Midbrain (tissue), 1 donor: ENCODE data around the gene NOP14.

Source experiments
- DNase-seq: peaks from one replicate; lab custom pipeline; 2025; lab: John Stamatoyannopoulos, UW

The NOP14 gene

DNA sequence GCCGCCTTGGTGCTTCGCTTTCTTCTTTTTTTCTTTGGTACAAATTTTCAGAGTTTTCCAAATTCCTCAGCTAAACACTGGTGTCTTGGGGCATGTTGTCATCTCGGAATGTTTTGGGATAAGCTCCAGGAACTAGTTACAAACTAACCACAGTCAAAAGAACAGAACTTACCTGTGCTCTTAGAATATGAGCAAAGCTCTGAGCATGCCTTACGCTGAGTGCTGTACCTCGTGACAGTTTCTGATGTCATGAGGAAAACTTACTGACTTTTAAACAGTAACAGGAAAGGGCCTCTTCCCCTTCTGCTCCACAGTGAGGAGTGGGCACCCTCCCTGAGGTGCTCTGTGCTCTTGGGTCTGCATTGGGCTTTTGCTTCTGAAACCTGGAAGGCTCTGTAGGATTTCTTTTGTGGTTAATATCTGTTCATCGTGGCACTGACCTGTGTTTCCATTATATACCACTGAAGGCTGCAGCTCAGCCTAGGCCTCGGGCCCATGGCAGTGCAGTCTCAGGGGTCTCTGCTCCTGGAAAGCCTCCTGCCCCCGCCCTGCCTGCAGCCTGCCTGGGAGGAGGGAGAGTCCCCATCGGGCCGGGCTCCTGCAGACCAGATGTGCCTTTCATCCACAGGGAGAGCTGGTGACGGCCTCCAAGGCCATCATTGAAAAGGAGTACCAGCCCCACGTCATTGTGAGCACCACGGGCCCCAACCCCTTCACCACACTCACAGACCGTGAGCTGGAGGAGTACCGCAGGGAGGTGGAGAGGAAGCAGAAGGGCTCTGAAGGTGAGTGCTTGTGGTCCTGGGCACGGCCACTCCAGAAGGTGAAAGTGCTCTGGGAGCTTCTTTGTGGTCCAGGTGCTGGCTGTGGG is 48.7 kb downstream of the NOP14 start:
- DNase-seq = no peak

DNA sequence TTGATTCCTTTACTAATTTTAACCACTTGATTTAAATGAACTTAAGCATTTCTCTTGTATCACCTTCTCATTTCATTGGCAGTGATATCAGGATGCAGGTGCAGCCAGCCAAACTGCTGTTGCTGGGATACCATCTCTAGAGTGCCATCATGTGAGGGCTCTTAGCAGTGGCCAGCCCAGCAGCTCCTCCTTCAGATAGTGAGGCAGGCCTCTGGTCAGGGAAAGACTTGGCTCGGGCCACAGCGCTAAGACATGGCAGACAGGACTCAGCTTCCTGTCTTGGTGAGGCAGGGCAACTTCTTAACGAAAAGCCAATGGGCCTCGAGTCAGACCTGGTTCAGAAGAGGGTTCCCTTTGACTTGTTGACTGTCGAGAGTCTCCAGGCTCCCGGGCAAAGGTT is 50.0 kb downstream of the NOP14 start:
- DNase-seq = no peak

DNA sequence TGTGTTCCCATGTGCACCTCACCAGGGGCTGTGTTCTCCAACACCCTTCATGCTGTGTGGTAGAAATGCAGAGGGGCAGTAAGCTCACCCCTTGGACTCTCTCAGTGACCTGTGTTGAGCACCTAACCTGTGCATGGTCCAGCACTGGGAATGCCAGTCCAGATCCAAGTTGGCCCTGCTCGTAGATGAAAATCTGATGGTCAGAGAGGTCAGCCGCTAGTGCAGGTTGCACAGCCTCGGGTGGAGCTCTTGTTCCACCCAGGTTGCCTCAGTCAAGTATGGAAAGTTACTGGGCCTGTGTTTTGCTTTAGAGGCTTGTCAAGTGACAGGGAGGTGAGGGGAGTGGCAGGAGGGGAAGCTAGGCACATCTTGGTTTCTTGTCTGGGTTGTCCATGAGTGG is 51.3 kb downstream of the NOP14 start:
- no peak for DNase-seq

DNA sequence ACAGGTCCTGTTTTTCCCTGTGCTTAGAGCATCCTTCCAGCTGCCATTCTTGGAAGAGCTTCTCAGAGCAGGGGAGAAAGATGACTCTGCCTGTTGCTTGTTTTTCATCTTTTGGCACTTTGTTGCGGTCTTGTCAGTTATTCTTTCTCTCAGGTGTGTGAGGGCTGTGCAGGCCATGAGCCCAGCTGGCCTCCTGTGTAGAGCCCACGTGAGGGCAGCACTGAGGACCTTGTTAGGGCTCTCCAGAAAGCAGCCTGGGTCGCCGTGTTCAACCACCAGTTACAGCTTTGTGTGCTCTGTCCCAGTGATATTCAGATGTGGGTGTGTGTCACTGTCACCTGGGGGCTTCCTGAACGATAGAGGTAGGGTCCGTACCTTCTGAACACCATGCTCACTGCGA is 52.8 kb downstream of the NOP14 start:
- DNase-seq = no peak

DNA sequence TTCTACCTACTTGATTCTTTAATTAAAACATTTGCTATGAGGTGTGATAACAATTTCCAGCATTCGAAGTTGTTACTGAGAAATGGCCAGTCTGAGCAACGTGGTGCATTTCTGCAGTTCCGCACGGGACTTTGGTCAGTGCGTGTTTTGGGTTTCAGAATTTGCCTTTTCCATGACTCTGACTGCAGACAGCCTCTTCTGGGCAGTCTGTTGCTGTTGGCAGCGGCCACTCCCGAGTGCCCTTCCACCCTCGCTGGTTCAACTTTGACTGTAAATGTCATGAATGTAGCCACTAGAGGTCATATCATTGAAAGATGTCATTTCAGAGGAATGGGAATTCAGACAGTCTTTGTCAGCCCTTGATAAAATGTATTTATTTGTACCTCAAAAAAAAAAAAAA is 53.6 kb downstream of the NOP14 start:
- DNase-seq = no peak

DNA sequence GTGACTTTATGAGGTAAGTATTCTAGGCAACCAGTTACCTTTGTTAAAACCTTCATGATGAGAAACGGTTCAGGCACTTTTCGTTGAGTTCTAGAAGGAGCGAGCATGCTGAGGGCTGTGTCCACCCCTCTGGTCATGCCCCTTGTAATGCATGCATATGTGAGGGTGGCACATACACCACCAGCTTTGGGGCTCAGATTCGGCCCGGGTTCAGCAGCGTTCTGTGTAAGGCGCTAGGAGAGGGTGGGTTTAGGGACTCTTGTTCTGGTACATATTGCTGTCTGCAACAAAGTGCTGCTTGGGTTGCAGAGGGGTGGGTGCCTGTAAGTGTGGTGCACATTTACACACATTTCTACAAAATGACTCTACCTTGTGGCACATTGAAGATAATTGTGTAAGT is 54.5 kb downstream of the NOP14 start:
- DNase-seq = no peak

DNA sequence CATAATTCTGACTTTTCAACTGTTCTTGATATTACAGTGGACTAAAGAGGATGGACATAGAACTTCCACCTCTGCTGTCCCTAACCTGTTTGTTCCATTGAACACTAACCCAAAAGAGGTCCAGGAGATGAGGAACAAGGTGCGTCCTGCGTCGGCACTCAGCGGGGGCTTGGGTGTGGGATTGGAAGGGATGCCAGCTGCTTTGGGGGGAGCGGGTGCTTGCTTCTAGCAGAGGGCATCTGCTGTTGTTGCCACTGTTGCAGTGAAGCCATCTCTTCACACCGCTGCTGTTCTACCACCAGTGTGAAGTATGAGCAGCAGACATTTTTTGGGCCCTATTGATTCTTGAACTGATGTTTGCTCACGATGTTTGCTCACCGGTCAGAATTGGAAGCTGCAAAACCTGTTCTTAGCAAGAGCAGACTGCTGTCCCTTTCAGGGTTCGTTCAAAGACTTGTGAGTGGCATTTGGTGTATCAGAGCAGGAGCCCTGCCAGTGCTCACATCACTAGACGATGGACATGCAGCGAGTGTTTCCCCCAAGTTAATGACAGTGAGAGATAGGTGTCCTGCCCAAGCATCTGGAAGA is 55.4 kb downstream of the NOP14 start:
- no peak for DNase-seq

DNA sequence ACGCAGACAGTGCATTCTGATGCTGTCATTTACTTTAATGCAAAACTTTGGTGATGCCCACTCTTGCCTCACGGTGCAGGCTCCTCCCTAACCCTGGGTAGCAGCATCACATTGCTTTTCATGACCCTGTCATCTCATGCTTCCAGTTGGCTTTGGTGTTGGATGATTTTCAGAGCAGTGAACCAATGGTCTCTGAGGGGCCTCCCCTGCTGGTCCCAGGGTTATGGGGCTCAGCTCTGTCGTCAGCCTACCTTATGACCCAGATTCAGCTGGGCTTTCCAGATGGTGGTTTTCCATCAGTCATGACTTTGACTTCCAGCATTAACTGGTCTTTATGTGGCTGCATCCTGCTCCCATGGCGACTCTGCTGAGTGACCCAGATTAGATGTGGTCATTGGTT is 56.0 kb downstream of the NOP14 start:
- DNase-seq = no peak

DNA sequence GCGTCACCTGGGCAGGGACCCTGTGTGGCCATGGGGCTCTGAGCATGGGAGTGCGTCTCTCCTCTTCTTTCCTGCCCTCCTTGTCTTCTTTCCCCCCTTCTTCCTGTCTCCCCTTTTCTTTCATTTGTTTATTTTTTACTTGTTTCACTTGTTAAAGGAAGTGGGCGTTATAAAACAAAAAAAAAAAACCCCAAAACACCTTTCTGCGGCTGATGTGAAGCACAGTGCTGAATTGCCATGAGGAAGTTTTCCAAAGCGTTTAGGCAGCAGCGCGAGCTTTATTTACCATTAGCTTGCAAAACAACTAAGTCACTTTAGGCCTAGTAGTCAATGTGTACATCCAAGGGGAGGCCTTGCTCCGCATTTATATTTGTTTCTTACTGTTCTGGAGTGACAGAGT is 57.0 kb downstream of the NOP14 start:
- DNase-seq = no peak

DNA sequence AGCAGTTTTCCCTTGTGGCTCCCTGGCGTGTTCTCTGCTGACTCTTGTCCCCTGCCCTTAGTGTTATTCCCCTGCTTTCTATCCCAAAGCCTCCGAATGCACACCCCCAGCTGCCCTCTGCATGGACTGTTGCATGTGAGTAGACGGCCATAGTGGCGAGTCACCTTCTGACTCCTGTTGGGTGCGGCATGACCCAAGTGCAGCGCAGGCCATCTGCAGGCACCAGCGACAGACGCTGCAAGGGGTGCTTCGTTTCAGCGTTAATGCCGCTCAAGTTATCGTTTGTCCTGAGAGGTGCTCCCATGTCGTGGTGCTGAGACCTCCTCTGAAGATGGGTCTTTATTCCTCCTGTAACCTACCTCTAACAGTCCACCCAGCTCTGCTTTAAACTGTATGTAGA is 57.7 kb downstream of the NOP14 start:
- no peak for DNase-seq

DNA sequence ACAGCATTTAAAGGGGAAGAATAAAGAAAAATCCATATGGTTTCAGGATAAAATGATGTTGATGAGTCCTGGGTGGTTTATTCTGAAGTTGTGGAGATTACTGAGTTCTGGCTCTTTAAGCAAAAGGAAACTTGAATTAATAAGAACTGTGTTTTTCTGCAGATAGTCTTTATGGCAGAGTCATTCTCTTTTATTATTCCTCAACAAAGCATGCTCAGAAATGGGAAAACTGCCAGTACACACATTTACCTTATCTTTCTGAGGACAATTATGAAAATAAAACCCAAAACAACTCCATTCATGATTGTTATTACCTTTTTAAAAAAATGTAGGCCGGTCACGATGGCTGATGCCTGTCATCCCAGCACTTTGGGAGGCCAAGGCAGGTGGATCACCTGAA is 61.1 kb downstream of the NOP14 start:
- no peak for DNase-seq

DNA sequence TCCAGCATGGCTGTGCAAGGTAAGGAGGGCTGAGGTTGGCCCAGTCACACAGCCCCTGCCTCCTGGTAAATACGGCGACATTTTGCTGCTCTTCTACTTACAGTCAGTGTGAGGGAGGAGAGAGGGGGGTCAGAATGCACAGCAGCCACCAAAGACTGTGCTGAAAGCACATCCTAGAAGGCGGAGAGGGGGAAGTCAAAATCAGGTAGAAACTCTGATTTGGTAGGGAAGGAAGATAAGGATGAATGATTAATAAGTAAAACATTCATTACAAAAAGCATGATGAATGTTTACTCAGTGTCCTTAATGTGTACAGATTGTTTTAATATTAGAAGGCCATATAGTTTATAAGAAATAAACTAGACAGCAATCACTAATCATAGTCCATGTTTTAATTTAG is 62.0 kb downstream of the NOP14 start:
- no peak for DNase-seq

DNA sequence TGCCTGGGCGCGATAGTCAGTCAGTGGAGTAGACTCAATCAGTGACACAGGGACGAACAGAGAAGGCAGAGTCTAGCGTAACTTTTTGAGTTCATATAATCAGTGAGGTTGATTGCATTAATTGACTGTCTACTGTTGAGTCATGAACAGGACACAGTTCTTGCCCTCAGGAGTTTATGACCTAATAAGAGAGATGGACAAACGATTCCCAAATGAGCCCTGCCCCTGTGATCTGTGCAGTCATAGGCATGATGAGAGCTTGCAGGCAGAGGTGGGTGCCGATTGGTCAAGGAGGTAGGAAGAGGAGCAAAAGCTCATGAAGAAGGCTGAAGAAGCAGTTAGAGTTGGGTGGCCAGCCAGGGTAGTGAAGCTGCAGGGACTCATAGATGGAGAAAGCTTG is 62.5 kb downstream of the NOP14 start:
- DNase-seq = no peak

DNA sequence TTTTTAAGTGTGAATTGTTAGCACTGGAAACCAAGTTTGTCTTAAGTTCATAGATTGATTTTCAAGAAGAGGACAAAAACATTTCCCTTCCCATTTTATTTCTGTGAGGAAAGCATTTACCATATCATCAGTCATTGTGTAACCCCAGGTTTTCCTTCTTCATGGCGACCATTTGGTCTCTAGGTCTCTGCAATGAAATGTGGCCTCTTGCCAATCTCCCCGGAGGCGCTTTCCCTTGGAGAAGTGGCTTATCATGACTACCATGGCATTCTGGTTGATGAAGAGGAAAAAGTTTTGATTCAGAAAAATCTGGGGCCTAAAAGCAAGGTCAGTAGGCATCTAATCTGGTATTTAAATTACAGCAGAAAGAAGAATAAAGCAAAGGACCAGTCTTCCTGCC is 65.2 kb downstream of the NOP14 start:
- no peak for DNase-seq

DNA sequence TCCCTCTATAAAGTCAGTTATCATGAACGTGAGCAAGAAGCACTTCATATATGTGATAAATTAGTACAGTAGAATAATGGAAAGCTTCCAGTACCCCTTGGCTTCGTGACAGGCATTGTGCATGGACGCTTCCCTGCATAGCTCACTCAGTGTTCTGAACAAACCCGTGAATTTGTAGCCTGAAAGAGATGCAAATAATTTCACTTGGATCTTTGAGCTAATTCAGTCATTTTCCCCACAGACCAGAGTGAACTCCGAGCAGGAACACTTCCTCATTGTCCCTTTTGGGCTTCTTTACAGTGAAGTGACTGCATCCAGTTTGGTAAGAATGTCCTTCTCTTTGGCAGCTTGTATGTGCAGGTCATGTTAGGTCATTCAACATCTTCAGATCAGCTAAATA is 69.4 kb downstream of the NOP14 start:
- no peak for DNase-seq

DNA sequence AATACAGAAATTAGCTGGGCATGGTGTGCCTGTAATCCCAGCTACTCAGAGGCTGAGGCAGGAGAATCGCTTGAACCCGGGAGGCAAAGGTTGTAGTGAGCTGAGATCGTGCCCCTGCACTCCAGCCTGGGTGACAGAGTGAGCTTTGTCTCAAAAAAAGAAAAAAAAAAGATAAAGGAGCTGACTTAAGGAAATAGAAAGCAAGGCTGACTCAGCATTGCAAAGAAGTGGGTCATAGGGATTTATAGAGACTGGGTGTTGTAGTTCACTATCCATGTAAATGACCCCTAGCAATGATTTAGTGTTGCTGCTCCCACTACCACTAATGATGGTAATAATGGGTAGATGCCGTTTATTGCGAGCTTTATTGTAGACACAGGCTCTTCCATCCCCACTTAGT is 71.9 kb downstream of the NOP14 start:
- DNase-seq = no peak

DNA sequence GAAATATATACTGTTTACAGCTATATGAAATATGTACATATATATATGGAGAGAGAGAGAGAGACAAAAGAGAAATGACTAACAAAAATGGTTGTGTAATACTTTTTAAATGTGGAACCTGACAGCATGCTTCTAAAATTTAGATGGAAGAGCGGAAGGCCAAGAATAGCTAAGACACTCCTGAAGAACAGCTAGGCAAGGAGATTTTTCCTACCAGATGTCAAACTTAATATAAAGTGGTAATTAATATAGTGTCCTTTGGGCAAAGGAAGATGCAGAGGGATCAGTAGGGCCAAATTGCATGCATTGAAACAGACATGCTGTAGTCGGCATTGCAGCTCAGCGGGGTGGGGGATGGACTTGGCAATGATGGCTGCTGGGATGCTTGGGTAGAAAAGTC is 74.3 kb downstream of the NOP14 start:
- DNase-seq = no peak
